LNCAP (cell line): ENCODE results near the gene PXDN.

Experiments
- CTCF ChIP-seq: fragments of 450-650 bp; IDR thresholded peaks from 2 replicates; pipeline ENCODE4 v1.5.1; 2017; ENCODE audit warnings: mild to moderate bottlenecking

The PXDN gene

GRCh38 chr2:1738646-1739302 lies 5.5 kb downstream of the PXDN start:
- TF ChIP-seq CTCF, result no peak

GRCh38 chr2:1738163-1738562 lies 6.2 kb downstream of the PXDN start:
- TF ChIP-seq CTCF, result no peak

GRCh38 chr2:1736997-1737480 lies 7.3 kb downstream of the PXDN start:
- TF ChIP-seq CTCF, result no peak

- TF ChIP-seq CTCF, result no peak
Observed at GRCh38 chr2:1736045-1736444, 8.3 kb downstream of the PXDN start.

- no peak for TF ChIP-seq CTCF
Observed at GRCh38 chr2:1731963-1732768, 12.1 kb downstream of the PXDN start.

- no peak for TF ChIP-seq CTCF
Observed at GRCh38 chr2:1731447-1731962, 12.8 kb downstream of the PXDN start.

GRCh38 chr2:1730015-1730927 lies 14.0 kb downstream of the PXDN start:
- TF ChIP-seq CTCF, result no peak
